K562 (cell line): ENCODE measurements around the gene HEPACAM.

Experiments used
- CREBBP ChIP-seq: IDR thresholded peaks from one replicate; pipeline ENCODE4 v1.6.1; 2012; ENCODE audit warnings: low read depth, mild to moderate bottlenecking, control low read depth, inconsistent platforms, low read length
- PRPF4 ChIP-seq: fragments of 200-400 bp; formaldehyde crosslinking; IDR thresholded peaks from one replicate; pipeline ENCODE4 v1.6.1; 2017; ENCODE audit warnings: low read length, low read depth, mild to moderate bottlenecking; ENCODE audit not compliant: insufficient read depth, poor library complexity, severe bottlenecking
- RFX1 ChIP-seq: fragments of 450-650 bp; IDR thresholded peaks from 2 replicates; pipeline ENCODE4 v1.6.1; 2016; ENCODE audit warnings: mild to moderate bottlenecking, moderate library complexity
- ZHX1 ChIP-seq: fragments of 150-350 bp; conservative IDR thresholded peaks from 2 replicates; pipeline ENCODE4 v1.6.1; 2014; ENCODE audit warnings: low read length
- ZKSCAN8 ChIP-seq: fragments of 200-800 bp; sonication (Bioruptor generic); IDR thresholded peaks from 2 replicates; pipeline ENCODE4 v1.6.1; 2016; ENCODE audit warnings: missing genetic modification characterization, missing compliant biosample characterization
- TF ChIP-seq, protein P1 (sequence below): fragments of 200-600 bp; sonication (generic); IDR thresholded peaks from one replicate; pipeline ENCODE4 v1.6.1; 2012; ENCODE audit warnings: mild to moderate bottlenecking, low read depth, low read length, inconsistent platforms
- TF ChIP-seq, protein P2 (sequence below): fragments of 450-650 bp; IDR thresholded peaks from 2 replicates; pipeline ENCODE4 v1.6.1; 2017; ENCODE audit warnings: antibody characterized with exemption

DNA sequence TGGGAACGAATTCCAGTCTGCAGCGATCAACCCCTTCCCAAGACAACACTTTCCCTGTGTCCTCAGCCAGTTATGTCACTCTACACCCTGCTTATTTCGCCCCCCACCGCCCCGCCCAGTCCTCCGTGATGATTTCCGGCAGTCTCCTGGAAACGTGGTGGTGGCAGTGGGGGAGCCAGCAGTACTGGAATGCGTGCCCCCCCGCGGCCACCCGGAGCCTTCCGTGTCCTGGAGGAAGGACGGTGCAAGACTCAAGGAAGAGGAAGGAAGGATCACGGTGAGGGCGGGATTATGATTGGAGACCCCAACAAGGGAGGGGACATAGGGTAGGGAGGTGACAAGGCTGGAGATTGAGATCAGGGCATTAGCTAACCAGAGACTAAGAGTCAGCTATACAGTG is 66.5 kb downstream of the HEPACAM start:
- TF ChIP-seq, protein P1, sequence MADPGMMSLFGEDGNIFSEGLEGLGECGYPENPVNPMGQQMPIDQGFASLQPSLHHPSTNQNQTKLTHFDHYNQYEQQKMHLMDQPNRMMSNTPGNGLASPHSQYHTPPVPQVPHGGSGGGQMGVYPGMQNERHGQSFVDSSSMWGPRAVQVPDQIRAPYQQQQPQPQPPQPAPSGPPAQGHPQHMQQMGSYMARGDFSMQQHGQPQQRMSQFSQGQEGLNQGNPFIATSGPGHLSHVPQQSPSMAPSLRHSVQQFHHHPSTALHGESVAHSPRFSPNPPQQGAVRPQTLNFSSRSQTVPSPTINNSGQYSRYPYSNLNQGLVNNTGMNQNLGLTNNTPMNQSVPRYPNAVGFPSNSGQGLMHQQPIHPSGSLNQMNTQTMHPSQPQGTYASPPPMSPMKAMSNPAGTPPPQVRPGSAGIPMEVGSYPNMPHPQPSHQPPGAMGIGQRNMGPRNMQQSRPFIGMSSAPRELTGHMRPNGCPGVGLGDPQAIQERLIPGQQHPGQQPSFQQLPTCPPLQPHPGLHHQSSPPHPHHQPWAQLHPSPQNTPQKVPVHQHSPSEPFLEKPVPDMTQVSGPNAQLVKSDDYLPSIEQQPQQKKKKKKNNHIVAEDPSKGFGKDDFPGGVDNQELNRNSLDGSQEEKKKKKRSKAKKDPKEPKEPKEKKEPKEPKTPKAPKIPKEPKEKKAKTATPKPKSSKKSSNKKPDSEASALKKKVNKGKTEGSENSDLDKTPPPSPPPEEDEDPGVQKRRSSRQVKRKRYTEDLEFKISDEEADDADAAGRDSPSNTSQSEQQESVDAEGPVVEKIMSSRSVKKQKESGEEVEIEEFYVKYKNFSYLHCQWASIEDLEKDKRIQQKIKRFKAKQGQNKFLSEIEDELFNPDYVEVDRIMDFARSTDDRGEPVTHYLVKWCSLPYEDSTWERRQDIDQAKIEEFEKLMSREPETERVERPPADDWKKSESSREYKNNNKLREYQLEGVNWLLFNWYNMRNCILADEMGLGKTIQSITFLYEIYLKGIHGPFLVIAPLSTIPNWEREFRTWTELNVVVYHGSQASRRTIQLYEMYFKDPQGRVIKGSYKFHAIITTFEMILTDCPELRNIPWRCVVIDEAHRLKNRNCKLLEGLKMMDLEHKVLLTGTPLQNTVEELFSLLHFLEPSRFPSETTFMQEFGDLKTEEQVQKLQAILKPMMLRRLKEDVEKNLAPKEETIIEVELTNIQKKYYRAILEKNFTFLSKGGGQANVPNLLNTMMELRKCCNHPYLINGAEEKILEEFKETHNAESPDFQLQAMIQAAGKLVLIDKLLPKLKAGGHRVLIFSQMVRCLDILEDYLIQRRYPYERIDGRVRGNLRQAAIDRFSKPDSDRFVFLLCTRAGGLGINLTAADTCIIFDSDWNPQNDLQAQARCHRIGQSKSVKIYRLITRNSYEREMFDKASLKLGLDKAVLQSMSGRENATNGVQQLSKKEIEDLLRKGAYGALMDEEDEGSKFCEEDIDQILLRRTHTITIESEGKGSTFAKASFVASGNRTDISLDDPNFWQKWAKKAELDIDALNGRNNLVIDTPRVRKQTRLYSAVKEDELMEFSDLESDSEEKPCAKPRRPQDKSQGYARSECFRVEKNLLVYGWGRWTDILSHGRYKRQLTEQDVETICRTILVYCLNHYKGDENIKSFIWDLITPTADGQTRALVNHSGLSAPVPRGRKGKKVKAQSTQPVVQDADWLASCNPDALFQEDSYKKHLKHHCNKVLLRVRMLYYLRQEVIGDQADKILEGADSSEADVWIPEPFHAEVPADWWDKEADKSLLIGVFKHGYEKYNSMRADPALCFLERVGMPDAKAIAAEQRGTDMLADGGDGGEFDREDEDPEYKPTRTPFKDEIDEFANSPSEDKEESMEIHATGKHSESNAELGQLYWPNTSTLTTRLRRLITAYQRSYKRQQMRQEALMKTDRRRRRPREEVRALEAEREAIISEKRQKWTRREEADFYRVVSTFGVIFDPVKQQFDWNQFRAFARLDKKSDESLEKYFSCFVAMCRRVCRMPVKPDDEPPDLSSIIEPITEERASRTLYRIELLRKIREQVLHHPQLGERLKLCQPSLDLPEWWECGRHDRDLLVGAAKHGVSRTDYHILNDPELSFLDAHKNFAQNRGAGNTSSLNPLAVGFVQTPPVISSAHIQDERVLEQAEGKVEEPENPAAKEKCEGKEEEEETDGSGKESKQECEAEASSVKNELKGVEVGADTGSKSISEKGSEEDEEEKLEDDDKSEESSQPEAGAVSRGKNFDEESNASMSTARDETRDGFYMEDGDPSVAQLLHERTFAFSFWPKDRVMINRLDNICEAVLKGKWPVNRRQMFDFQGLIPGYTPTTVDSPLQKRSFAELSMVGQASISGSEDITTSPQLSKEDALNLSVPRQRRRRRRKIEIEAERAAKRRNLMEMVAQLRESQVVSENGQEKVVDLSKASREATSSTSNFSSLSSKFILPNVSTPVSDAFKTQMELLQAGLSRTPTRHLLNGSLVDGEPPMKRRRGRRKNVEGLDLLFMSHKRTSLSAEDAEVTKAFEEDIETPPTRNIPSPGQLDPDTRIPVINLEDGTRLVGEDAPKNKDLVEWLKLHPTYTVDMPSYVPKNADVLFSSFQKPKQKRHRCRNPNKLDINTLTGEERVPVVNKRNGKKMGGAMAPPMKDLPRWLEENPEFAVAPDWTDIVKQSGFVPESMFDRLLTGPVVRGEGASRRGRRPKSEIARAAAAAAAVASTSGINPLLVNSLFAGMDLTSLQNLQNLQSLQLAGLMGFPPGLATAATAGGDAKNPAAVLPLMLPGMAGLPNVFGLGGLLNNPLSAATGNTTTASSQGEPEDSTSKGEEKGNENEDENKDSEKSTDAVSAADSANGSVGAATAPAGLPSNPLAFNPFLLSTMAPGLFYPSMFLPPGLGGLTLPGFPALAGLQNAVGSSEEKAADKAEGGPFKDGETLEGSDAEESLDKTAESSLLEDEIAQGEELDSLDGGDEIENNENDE: no peak
- TF ChIP-seq ZKSCAN8: no peak
- no peak for TF ChIP-seq PRPF4
- TF ChIP-seq CREBBP: no peak
- no peak for TF ChIP-seq ZHX1
- TF ChIP-seq, protein P2, sequence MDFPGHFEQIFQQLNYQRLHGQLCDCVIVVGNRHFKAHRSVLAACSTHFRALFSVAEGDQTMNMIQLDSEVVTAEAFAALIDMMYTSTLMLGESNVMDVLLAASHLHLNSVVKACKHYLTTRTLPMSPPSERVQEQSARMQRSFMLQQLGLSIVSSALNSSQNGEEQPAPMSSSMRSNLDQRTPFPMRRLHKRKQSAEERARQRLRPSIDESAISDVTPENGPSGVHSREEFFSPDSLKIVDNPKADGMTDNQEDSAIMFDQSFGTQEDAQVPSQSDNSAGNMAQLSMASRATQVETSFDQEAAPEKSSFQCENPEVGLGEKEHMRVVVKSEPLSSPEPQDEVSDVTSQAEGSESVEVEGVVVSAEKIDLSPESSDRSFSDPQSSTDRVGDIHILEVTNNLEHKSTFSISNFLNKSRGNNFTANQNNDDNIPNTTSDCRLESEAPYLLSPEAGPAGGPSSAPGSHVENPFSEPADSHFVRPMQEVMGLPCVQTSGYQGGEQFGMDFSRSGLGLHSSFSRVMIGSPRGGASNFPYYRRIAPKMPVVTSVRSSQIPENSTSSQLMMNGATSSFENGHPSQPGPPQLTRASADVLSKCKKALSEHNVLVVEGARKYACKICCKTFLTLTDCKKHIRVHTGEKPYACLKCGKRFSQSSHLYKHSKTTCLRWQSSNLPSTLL: no peak
- TF ChIP-seq RFX1: no peak
